Measurements from ENCODE around the gene TLR7.
A peak's percentile ranks its signal among the peaks of the same experiment; 100 is the strongest.

Gene TLR7

DNA sequence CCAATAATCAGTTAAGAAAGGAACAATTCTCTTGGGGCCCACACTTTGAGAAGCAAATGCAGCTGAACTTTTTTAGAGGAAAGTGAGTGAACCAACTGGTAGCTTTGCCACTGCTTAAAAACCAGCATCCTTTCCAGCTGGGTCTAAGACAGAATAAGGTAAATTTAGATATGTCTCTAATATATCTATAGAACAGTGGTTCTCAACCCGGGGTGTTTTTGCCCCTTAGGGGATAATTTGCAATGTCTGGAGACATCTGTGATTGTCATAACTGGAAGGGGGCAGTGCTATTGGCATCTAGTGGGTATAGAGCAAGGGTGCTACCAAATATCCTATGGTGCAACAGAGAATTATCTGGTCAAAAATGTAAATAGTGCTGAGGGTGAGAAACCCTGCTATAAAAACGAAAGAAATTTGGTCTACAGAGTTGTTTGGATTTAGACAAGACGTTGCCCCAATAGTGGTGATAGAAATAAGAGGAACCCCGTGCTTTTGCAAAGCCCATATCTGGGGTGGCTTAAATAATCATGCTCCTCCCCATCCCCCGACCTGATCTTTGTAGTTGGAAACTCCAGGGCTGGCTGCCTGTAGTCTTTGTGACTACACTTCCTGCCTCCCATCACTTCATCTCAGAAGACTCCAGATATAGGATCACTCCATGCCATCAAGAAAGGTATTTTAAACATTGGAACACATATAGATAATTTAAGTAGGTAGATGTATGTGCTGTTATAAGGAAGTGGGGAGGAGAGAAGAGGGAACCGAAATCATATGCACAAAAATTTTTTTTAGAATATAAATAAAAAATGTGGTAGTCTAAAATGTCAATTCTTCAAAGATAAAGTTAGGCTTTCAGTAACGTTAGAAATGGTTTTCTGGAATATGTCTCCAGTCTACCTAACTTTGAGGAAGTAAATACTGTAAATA is at the start of gene TLR7:
Gene TLR7, plus strand, starts transcription at position 622 of the 927 bp plus-strand sequence. CDS start 507 bp downstream, outside the sequence.
- Histone ChIP-seq H3K4me3 (ENCODE audit: low read depth in 1 of 2, low read length in 2 of 2) (no peak within 1 kb of the TSS), H3K27ac (ENCODE audit: low read length) (no peak within 1 kb of the TSS), H3K36me3 (ENCODE audit: control insufficient read depth in 1 of 2, insufficient read depth in 2 of 2, low read length in 2 of 2) (no peaks in the 10 kb centered on the region), H3K4me1 (ENCODE audit: control insufficient read depth in 1 of 2, insufficient read depth in 2 of 2, low read length in 2 of 2) (no peaks in the 10 kb centered on the region), H3K9me3 (ENCODE audit: control insufficient read depth in 1 of 2, low read length in 2 of 2) (no peaks in the 10 kb centered on the region), H3K27me3 (ENCODE audit: low read depth, low read length) (no peaks in the 10 kb centered on the region)

DNA sequence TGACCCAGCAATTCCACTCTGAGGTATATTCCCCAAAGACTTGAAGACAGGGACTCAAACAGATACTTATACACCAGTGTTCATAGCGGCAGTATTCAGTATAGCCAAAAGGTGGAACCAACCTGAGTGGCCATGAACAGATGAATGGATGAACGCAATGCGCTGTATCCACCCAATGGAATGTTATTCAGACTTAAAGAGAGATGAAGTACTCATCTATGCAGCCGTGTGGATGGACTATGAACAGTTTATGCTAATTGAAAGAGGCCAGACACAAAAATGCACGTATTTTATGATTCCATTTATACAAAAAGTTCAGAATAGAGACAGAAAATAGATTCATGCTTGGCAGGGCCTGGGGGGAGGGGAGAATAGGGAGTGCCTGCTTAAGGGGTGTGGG is 49.3 kb upstream of the TLR7 start:
- H3K9me3 ChIP-seq (ENCODE audit: control insufficient read depth in 1 of 2, low read length in 2 of 2): no peaks in the 10 kb centered on the region

DNA sequence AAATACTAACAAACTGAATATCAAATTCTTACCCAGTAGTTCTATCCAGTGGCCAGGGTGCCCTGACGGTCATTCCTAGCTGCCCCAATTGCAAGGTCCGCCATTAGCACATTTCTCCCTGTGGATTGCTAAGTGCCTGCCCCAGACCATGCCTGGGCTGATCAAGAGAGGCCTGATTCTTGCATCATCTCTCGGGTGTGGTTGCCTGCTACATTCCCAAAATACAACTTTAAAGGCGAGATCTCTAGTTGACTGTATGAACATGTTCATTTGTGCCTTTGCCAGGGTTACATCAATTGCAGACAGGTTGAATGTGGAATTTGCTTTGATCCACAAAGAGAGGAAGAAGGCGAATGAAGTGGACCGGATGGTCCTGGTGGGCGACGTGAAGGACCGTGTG is 47.6 kb upstream of the TLR7 start:
- Histone ChIP-seq H3K4me3 (ENCODE audit: low read depth in 1 of 2, low read length in 2 of 2) (no peak overlapping the region), H3K36me3 (ENCODE audit: control insufficient read depth in 1 of 2, insufficient read depth in 2 of 2, low read length in 2 of 2) (peaks cover 6% of the 10 kb centered on the region in 2 donors)

More for the DNA sequence above, 49.3 kb upstream of the TLR7 start:
- no peak overlapping the region for H3K27ac ChIP-seq (ENCODE audit: low read length)
- H3K27me3 ChIP-seq (ENCODE audit: low read depth, low read length): no peaks in the 10 kb centered on the region
- H3K4me3 ChIP-seq (ENCODE audit: low read depth in 1 of 2, low read length in 2 of 2): no peak overlapping the region
- H3K36me3 ChIP-seq (ENCODE audit: control insufficient read depth in 1 of 2, insufficient read depth in 2 of 2, low read length in 2 of 2): peaks cover 2 to 6% of the 10 kb centered on the region in 2 donors
- H3K4me1 ChIP-seq (ENCODE audit: control insufficient read depth in 1 of 2, insufficient read depth in 2 of 2, low read length in 2 of 2): no peaks in the 10 kb centered on the region

DNA sequence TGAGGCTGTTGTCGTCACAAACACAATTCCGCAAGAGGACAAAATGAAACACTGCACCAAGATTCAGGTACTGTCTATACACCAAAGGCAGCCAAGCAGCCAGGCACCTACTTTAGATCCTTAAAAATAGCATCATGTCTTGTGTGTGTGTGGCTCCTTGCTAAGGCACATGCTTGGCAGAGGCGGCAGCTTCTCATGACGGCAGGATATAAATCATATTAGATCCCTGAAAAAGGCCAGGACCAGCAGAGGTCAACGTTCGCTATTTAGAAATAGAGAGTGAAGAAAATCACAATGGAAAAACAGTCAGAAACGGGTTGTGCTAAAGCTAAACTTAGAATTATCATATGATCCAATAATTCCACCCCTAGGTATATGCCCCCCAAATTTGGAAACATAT is 46.1 kb upstream of the TLR7 start:
- Histone ChIP-seq H3K9me3 (ENCODE audit: control insufficient read depth in 1 of 2, low read length in 2 of 2) (no peaks in the 10 kb centered on the region), H3K27ac (ENCODE audit: low read length) (no peak overlapping the region), H3K4me1 (ENCODE audit: control insufficient read depth in 1 of 2, insufficient read depth in 2 of 2, low read length in 2 of 2) (no peaks in the 10 kb centered on the region), H3K36me3 (ENCODE audit: control insufficient read depth in 1 of 2, insufficient read depth in 2 of 2, low read length in 2 of 2) (peaks cover 6 to 13% of the 10 kb centered on the region in 2 donors), H3K4me3 (ENCODE audit: low read depth in 1 of 2, low read length in 2 of 2) (no peak overlapping the region), H3K27me3 (ENCODE audit: low read depth, low read length) (no peaks in the 10 kb centered on the region)

More for the DNA sequence above, 47.6 kb upstream of the TLR7 start:
- Histone ChIP-seq H3K9me3 (ENCODE audit: control insufficient read depth in 1 of 2, low read length in 2 of 2) (no peaks in the 10 kb centered on the region), H3K4me1 (ENCODE audit: control insufficient read depth in 1 of 2, insufficient read depth in 2 of 2, low read length in 2 of 2) (no peaks in the 10 kb centered on the region), H3K27me3 (ENCODE audit: low read depth, low read length) (no peaks in the 10 kb centered on the region), H3K27ac (ENCODE audit: low read length) (no peak overlapping the region)

DNA sequence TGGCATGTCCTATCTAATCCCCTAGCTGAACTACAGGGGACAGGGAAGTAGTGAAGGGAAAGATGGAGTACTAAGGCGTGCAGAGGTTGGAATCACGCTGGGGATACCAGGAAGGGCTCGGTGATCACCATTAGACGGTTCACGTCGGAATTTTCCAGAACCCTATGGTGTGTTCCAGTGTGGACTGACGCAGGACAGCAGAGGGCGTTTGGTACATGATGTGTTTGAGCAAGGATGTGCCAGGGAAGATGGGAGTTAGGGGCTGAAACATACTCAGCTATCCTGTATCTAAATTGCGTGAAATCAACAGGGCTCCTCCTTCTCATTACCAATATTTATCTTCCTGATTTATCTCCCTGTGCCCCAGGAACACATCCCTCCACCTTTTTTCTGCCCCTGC is 41.9 kb upstream of the TLR7 start:
- Histone ChIP-seq H3K4me1 (ENCODE audit: control insufficient read depth in 1 of 2, insufficient read depth in 2 of 2, low read length in 2 of 2) (no peaks in the 10 kb centered on the region), H3K27me3 (ENCODE audit: low read depth, low read length) (no peaks in the 10 kb centered on the region), H3K36me3 (ENCODE audit: control insufficient read depth in 1 of 2, insufficient read depth in 2 of 2, low read length in 2 of 2) (peaks cover 6 to 13% of the 10 kb centered on the region in 2 donors), H3K9me3 (ENCODE audit: control insufficient read depth in 1 of 2, low read length in 2 of 2) (no peaks in the 10 kb centered on the region), H3K27ac (ENCODE audit: low read length) (no peak overlapping the region), H3K4me3 (ENCODE audit: low read depth in 1 of 2, low read length in 2 of 2) (no peak overlapping the region)

DNA sequence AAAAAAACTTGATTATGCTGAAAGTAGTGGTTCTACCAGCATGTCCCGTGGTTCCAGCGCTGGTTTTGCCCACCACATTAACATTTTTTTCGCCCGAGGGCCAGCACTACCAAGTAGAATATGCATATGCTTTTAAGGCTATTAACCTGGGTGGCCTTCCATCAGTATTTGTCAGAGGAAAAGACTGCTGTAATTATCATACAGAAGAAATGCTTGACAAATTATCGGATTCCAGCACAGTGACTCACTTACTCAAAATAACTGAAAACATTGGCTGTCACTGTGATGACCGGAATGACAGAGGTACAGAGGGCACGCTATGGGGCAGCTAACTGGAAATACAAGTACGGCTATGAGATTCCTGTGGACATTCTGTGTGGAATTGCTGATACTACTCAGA is 41.1 kb upstream of the TLR7 start:
- Histone ChIP-seq H3K9me3 (ENCODE audit: control insufficient read depth in 1 of 2, low read length in 2 of 2) (no peaks in the 10 kb centered on the region), H3K27me3 (ENCODE audit: low read depth, low read length) (no peaks in the 10 kb centered on the region), H3K4me3 (ENCODE audit: low read depth in 1 of 2, low read length in 2 of 2) (no peak overlapping the region), H3K36me3 (ENCODE audit: control insufficient read depth in 1 of 2, insufficient read depth in 2 of 2, low read length in 2 of 2) (peaks cover 6 to 13% of the 10 kb centered on the region in 2 donors), H3K4me1 (ENCODE audit: control insufficient read depth in 1 of 2, insufficient read depth in 2 of 2, low read length in 2 of 2) (no peaks in the 10 kb centered on the region), H3K27ac (ENCODE audit: low read length) (no peak overlapping the region)

DNA sequence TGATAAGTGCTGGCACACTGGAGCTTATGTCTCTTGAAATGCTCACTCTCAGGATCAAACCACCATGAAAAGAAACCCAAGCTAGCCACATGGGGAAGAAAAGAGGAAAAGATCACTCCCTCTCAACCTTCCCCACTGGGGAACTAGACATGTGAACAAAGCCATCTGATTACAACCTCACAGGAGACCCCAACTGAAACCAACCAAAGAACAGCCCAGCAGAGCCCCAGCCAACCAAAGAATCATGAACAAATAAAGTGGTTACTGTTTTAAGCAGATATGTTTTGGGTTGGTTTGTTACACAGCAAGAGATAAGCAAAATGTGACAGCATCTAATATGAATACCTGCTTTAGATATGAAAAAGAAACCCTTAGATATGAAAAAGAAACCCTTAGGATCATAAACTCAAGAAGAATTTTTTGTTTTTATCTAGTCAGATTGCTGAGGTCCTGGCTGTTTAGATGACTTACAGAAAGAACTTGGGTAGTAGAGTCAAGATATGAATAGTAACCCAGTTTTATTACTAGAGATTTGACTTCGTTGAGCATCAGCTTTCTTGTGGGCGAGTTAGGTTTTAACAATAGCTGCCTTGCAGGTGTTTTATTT is 23.7 kb upstream of the TLR7 start:
- Histone ChIP-seq H3K27me3 (ENCODE audit: low read depth, low read length) (no peaks in the 10 kb centered on the region), H3K4me3 (ENCODE audit: low read depth in 1 of 2, low read length in 2 of 2) (peak overlapping the region in 1 of 2 donors; percentile 42), H3K27ac (ENCODE audit: low read length) (no peak overlapping the region)

DNA sequence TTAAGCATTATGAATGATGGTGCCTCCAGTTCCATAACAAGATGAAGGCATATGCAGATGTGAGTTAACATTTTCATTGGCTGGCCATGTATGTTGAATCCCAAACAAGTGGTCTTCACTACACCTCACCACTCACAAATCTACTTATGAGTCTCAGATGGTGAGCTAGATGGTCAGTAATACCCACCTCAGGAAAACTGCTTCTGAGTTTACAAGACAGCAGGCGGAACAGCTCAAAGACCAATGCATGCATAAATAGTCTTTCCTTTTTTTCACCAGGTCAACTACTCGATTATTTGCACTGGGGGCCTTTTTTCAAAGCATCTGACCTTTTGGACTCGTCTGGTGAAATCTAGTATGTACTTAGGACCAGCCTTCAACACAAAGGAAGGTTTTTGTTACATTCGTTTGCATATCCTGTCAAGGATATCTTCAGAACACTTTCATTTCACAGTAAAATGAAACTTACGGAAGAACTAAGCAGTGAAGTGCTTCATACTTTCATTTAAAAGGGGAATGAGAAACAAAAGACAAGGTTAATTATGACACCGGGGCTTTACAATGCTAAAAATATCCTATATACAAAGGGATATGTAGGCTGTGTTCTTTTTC is 23.1 kb upstream of the TLR7 start:
- Histone ChIP-seq H3K36me3 (ENCODE audit: control insufficient read depth in 1 of 2, insufficient read depth in 2 of 2, low read length in 2 of 2) (no peaks in the 10 kb centered on the region), H3K27ac (ENCODE audit: low read length) (no peak overlapping the region), H3K9me3 (ENCODE audit: control insufficient read depth in 1 of 2, low read length in 2 of 2) (no peaks in the 10 kb centered on the region), H3K4me1 (ENCODE audit: control insufficient read depth in 1 of 2, insufficient read depth in 2 of 2, low read length in 2 of 2) (no peaks in the 10 kb centered on the region), H3K27me3 (ENCODE audit: low read depth, low read length) (no peaks in the 10 kb centered on the region), H3K4me3 (ENCODE audit: low read depth in 1 of 2, low read length in 2 of 2) (peak overlapping the region in 1 of 2 donors; percentile 42)

More for the DNA sequence above, 23.7 kb upstream of the TLR7 start:
- H3K4me1 ChIP-seq (ENCODE audit: control insufficient read depth in 1 of 2, insufficient read depth in 2 of 2, low read length in 2 of 2): no peaks in the 10 kb centered on the region
- no peaks in the 10 kb centered on the region for H3K36me3 ChIP-seq (ENCODE audit: control insufficient read depth in 1 of 2, insufficient read depth in 2 of 2, low read length in 2 of 2)
- H3K9me3 ChIP-seq (ENCODE audit: control insufficient read depth in 1 of 2, low read length in 2 of 2): no peaks in the 10 kb centered on the region

DNA sequence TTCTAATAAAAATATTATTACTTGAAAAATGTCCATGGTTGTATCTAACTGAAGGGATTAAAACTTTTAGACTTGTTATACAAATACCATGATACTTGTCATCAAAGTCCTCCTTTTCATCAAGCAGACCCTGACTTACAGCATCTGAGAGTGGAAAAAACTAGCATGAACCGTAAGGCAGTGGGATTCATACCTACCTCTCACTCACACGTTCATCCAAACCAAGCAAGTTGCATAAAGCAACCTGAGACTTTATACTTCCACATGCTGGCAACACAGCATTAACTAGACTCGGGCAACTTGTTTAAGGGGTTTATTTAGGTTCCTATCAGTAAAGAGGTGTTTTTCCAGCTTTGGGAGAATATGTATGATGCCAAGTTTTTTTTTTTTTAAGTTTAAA is 22.6 kb upstream of the TLR7 start:
- Histone ChIP-seq H3K27me3 (ENCODE audit: low read depth, low read length) (no peaks in the 10 kb centered on the region), H3K27ac (ENCODE audit: low read length) (no peak overlapping the region), H3K36me3 (ENCODE audit: control insufficient read depth in 1 of 2, insufficient read depth in 2 of 2, low read length in 2 of 2) (no peaks in the 10 kb centered on the region), H3K9me3 (ENCODE audit: control insufficient read depth in 1 of 2, low read length in 2 of 2) (no peaks in the 10 kb centered on the region), H3K4me3 (ENCODE audit: low read depth in 1 of 2, low read length in 2 of 2) (no peak overlapping the region), H3K4me1 (ENCODE audit: control insufficient read depth in 1 of 2, insufficient read depth in 2 of 2, low read length in 2 of 2) (no peaks in the 10 kb centered on the region)

DNA sequence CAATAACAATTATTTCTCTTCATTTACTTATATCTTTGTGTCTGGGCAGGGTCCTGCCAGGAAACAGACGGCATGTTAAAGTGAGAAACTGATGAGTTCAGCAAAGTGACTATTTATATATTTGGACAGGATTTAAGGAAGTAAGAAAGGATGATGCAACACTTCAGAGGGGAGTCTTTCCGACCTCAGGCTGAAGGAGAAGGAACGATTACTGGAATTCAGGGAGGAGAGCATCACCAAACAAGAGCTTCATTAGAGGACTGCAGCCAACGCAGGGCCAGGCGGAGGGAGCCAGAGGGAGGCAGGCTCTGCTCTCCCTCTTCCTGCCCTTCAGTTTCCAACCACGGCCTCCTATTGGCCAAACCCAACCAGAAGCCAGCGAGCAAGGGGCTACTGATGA is 1.5 kb upstream of the TLR7 start:
- H3K9me3 ChIP-seq (ENCODE audit: control insufficient read depth in 1 of 2, low read length in 2 of 2): no peaks in the 10 kb centered on the region
- no peaks in the 10 kb centered on the region for H3K36me3 ChIP-seq (ENCODE audit: control insufficient read depth in 1 of 2, insufficient read depth in 2 of 2, low read length in 2 of 2)
- no peak overlapping the region for H3K27ac ChIP-seq (ENCODE audit: low read length)
- no peaks in the 10 kb centered on the region for H3K27me3 ChIP-seq (ENCODE audit: low read depth, low read length)
- H3K4me3 ChIP-seq (ENCODE audit: low read depth in 1 of 2, low read length in 2 of 2): no peak overlapping the region
- no peaks in the 10 kb centered on the region for H3K4me1 ChIP-seq (ENCODE audit: control insufficient read depth in 1 of 2, insufficient read depth in 2 of 2, low read length in 2 of 2)

DNA sequence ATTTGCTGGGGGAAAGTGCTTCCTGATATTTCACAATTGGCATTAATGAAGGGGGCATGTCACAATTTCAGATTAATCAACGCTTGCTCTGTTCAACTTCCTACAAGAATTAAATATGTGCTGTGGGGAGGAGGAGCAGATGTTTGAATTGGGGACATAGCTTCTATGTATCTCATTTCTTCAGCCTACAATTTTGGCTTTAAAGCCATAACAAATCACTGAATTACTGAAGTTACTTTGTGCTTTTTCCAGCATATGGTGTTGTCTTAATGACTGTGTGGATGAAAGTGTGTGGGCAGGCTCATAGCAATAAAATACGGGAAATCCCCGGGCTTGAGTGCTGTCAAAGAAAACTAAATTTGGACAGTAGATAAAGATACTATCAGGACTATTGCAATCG is 813 bp downstream of the TLR7 start:
- Histone ChIP-seq H3K27me3 (ENCODE audit: low read depth, low read length) (no peaks in the 10 kb centered on the region), H3K27ac (ENCODE audit: low read length) (no peak overlapping the region), H3K9me3 (ENCODE audit: control insufficient read depth in 1 of 2, low read length in 2 of 2) (no peaks in the 10 kb centered on the region), H3K4me1 (ENCODE audit: control insufficient read depth in 1 of 2, insufficient read depth in 2 of 2, low read length in 2 of 2) (no peaks in the 10 kb centered on the region), H3K36me3 (ENCODE audit: control insufficient read depth in 1 of 2, insufficient read depth in 2 of 2, low read length in 2 of 2) (no peaks in the 10 kb centered on the region), H3K4me3 (ENCODE audit: low read depth in 1 of 2, low read length in 2 of 2) (no peak overlapping the region)
